ENCODE results near the gene ATMIN. TPM values are rescaled to one million over a fixed set of nuclear protein-coding genes. Genes with fewer than 3 reads are reported as not detected.

The ATMIN gene
- total and polyA plus RNA-seq, 2 donors (not counting 1 experiment from before 2014, with no cell fraction given), result 7.5 to 31.5 TPM

GRCh38 chr16:81094771-81095251 lies 59.2 kb downstream of the ATMIN start:
- DNase-seq, result no peak
- H3K27me3 ChIP-seq (replicated peaks in 1 of 4; ENCODE audit: control extremely low read depth in 1 of 4, control insufficient read depth in 3 of 4, insufficient read depth in 4 of 4, low read length in 3 of 4), result no peaks in the 10 kb centered on the region
- peak overlapping the region; percentile 96 for H3K4me2 ChIP-seq (replicated peaks; ENCODE audit: low read depth, low read length, poor library complexity, severe bottlenecking)
- ChIA-PET POLR2A (no interaction called here), CTCF (interaction anchor here (1.1 kb wide), 1 partner anchor 13 kb away, joined by 3 read pairs; no protein-coding TSS in a partner anchor)
- no peaks in the 10 kb centered on the region for H3K36me3 ChIP-seq (replicated peaks in 1 of 2; ENCODE audit: control extremely low read depth in 1 of 2, control insufficient read depth in 1 of 2, extremely low read depth in 1 of 2, insufficient read depth in 2 of 2, low read length in 1 of 2)
- no peak for TF ChIP-seq CTCF (IDR thresholded peaks at IDR 0.05)
- TF ChIP-seq EZH2 (IDR thresholded peaks at IDR 0.05; ENCODE audit: borderline replicate concordance, insufficient read depth, low read depth, low read length, poor library complexity, severe bottlenecking), result no peak
- Mint-ChIP-seq H3K27me3 (no peaks in the 10 kb centered on the region), H3K4me1 (peaks cover 11% of the 10 kb centered on the region), H3K9me3 (ENCODE audit: insufficient read depth) (no peaks in the 10 kb centered on the region), H3K27ac (no peak overlapping the region), H3K4me3 (peak overlapping the region; percentile 84)
- peaks cover 6% of the 10 kb centered on the region for H3K79me2 ChIP-seq (ENCODE audit: control insufficient read depth, insufficient read depth, low read length)
- intact Hi-C loops (cut with micrococcal nuclease), result no loop called here
- no peak overlapping the region for H3K27ac ChIP-seq (ENCODE audit: low read length in 2 of 2)
- H4K20me1 ChIP-seq (ENCODE audit: control insufficient read depth, insufficient read depth, low read length, poor library complexity, severe bottlenecking), result no peaks in the 10 kb centered on the region
- no peak overlapping the region for H2AFZ ChIP-seq (ENCODE audit: insufficient read depth, low read depth, low read length, poor library complexity, severe bottlenecking)
- peaks cover 7 to 11% of the 10 kb centered on the region in 2 donors for H3K4me1 ChIP-seq (ENCODE audit: control insufficient read depth in 2 of 2, insufficient read depth in 2 of 2, low read length in 2 of 2)
- no peak overlapping the region for H3K4me3 ChIP-seq (ENCODE audit: control extremely low read depth in 1 of 5, extremely low read depth in 1 of 5, insufficient read depth in 1 of 5, low read depth in 2 of 5, low read length in 4 of 5)
- WGBS (ENCODE audit: insufficient coverage), result 92% methylated on average over 16 of the region's 21 CpGs
- no peak for ATAC-seq (ENCODE audit: low read depth)
- no peaks in the 10 kb centered on the region for H3K9me3 ChIP-seq (ENCODE audit: control extremely low read depth in 1 of 3, control insufficient read depth in 2 of 3, insufficient read depth in 1 of 3, low read length in 2 of 3)
- H3K9ac ChIP-seq (ENCODE audit: low read length), result no peak overlapping the region

GRCh38 chr16:81095653-81095952 lies 60.0 kb downstream of the ATMIN start:
- DNase-seq, result no peak
- intact Hi-C loops (cut with micrococcal nuclease), result no loop called here
- no peak overlapping the region for H3K27ac Mint-ChIP-seq
- H3K4me2 ChIP-seq (replicated peaks; ENCODE audit: low read depth, low read length, poor library complexity, severe bottlenecking), result peak overlapping the region; percentile 96
- H3K27me3 ChIP-seq (replicated peaks in 1 of 4; ENCODE audit: control extremely low read depth in 1 of 4, control insufficient read depth in 3 of 4, insufficient read depth in 4 of 4, low read length in 3 of 4), result no peaks in the 10 kb centered on the region
- H3K4me1 ChIP-seq (ENCODE audit: control insufficient read depth in 2 of 2, insufficient read depth in 2 of 2, low read length in 2 of 2), result peaks cover 7 to 11% of the 10 kb centered on the region in 2 donors
- peaks cover 6% of the 10 kb centered on the region for H3K79me2 ChIP-seq (ENCODE audit: control insufficient read depth, insufficient read depth, low read length)
- peak overlapping the region; percentile 84 for H3K4me3 Mint-ChIP-seq
- POLR2A ChIA-PET, result no interaction called here
- H3K27ac ChIP-seq (ENCODE audit: low read length in 2 of 2), result peak overlapping the region in 1 of 2 donors; percentile 37
- peak overlapping the region; percentile 76 for H3K9ac ChIP-seq (ENCODE audit: low read length)
- WGBS (ENCODE audit: insufficient coverage), result under 1% methylated on average over 22 of the region's 22 CpGs
- H3K4me1 Mint-ChIP-seq, result peaks cover 11% of the 10 kb centered on the region
- TF ChIP-seq EZH2 (IDR thresholded peaks at IDR 0.05; ENCODE audit: borderline replicate concordance, insufficient read depth, low read depth, low read length, poor library complexity, severe bottlenecking), result no peak
- CTCF ChIA-PET, result interaction anchor here (1.1 kb wide), 1 partner anchor 14 kb away, joined by 3 read pairs; no protein-coding TSS in a partner anchor
- no peaks in the 10 kb centered on the region for H4K20me1 ChIP-seq (ENCODE audit: control insufficient read depth, insufficient read depth, low read length, poor library complexity, severe bottlenecking)
- H3K36me3 ChIP-seq (replicated peaks in 1 of 2; ENCODE audit: control extremely low read depth in 1 of 2, control insufficient read depth in 1 of 2, extremely low read depth in 1 of 2, insufficient read depth in 2 of 2, low read length in 1 of 2), result no peaks in the 10 kb centered on the region
- H3K9me3 Mint-ChIP-seq (ENCODE audit: insufficient read depth), result no peaks in the 10 kb centered on the region
- no peaks in the 10 kb centered on the region for H3K9me3 ChIP-seq (ENCODE audit: control extremely low read depth in 1 of 3, control insufficient read depth in 2 of 3, insufficient read depth in 1 of 3, low read length in 2 of 3)
- ATAC-seq (ENCODE audit: low read depth), result no peak
- H3K27me3 Mint-ChIP-seq, result no peaks in the 10 kb centered on the region
- peak overlapping the region; percentile 94 for H2AFZ ChIP-seq (ENCODE audit: insufficient read depth, low read depth, low read length, poor library complexity, severe bottlenecking)
- peak overlapping the region; percentile 50 to 74 (median 65) for H3K4me3 ChIP-seq (ENCODE audit: control extremely low read depth in 1 of 5, extremely low read depth in 1 of 5, insufficient read depth in 1 of 5, low read depth in 2 of 5, low read length in 4 of 5)

Data from B cell (primary cell).